NCI-H460 (cell line): Measurements from ENCODE around the gene FDX2. TPM values are rescaled to one million over a fixed set of nuclear protein-coding genes. Genes with fewer than 3 reads are reported as not detected.
"Not testable (repeated sequence)": the region's sequence is repeated elsewhere in the genome, so short reads cannot be mapped to it uniquely, and the experiment has no call there.

Experiments
- DNase-seq: peaks from one replicate; pipeline ENCODE4 v3.0.0-alpha.2; 2016; ENCODE audit warnings: low read depth; ENCODE audit errors: extremely low read depth
- total RNA-seq: library from RNA; depleted of rRNA; stranded (reverse); fragments of >200 nt; shearing (Covaris generic); gene quantifications from 2 replicates; pipeline ENCODE4 v1.2.3, GENCODE V29; 2014

Gene FDX2
- total RNA-seq, 1 experiment from 2014 or later, result 12.6 TPM

GRCh38 chr19:10285393-10285792, 30.4 kb downstream of the FDX2 start:
- no peak for DNase-seq

GRCh38 chr19:10284960-10285278, 30.9 kb downstream of the FDX2 start:
- no peak for DNase-seq

- no peak for DNase-seq
These were observed 31.5 kb downstream of the FDX2 start for GRCh38 chr19:10284065-10284959.

GRCh38 chr19:10283301-10284064, 32.3 kb downstream of the FDX2 start:
- no peak for DNase-seq

GRCh38 chr19:10282043-10282442, 33.8 kb downstream of the FDX2 start:
- DNase-seq, result not testable (repeated sequence)

- DNase-seq, result no peak
These were observed 35.9 kb downstream of the FDX2 start for GRCh38 chr19:10279737-10280442.

- DNase-seq, result no peak
These were observed 36.9 kb downstream of the FDX2 start for GRCh38 chr19:10278935-10279334.

- DNase-seq, result no peak
These were observed 37.8 kb downstream of the FDX2 start for GRCh38 chr19:10277795-10278589.

- DNase-seq, result no peak
These were observed 41.2 kb downstream of the FDX2 start for GRCh38 chr19:10274589-10274988.

- DNase-seq, result no peak
These were observed 44.2 kb downstream of the FDX2 start for GRCh38 chr19:10271543-10272086.

- DNase-seq, result no peak
These were observed 45.0 kb downstream of the FDX2 start, which contains the start of gene ICAM1 for GRCh38 chr19:10270616-10271394. ICAM1 (plus strand) TSS chr19:10271120; CDS start chr19:10271160, 40 bp downstream.

- no peak for DNase-seq
These were observed 45.6 kb downstream of the FDX2 start for GRCh38 chr19:10270180-10270615.

- peak; percentile 56 for DNase-seq
These were observed 46.3 kb downstream of the FDX2 start for GRCh38 chr19:10269333-10270179.

- no peak for DNase-seq
These were observed 47.7 kb downstream of the FDX2 start for GRCh38 chr19:10268071-10268470.

- DNase-seq, result no peak
These were observed 49.1 kb downstream of the FDX2 start for GRCh38 chr19:10266706-10267105.

GRCh38 chr19:10262771-10263170, 53.0 kb downstream of the FDX2 start:
- no peak for DNase-seq

GRCh38 chr19:10260141-10260584, 55.7 kb downstream of the FDX2 start:
- no peak for DNase-seq
